HEK293T (cell line): ENCODE data around the gene TMEM209.
"Not testable (repeated sequence)": the region's sequence is repeated elsewhere in the genome, so short reads cannot be mapped to it uniquely, and the experiment has no call there.

Source experiments
- CTCF ChIA-PET: fragments of 350-600 bp; formaldehyde crosslinking; extraction: SDS; loops from one replicate; lab custom pipeline; 2021; ENCODE audit warnings: antibody characterized with exemption, inconsistent platforms; lab: Yijun Ruan, JAX
- POLR2A ChIA-PET: fragments of 350-600 bp; formaldehyde crosslinking; extraction: SDS; loops from one replicate; lab custom pipeline; 2020; ENCODE audit warnings: antibody characterized with exemption, inconsistent platforms; lab: Yijun Ruan, JAX
- DNase-seq: peaks from one replicate; pipeline ENCODE4 v3.0.0; 2012; ENCODE audit warnings: mixed read lengths; ENCODE audit errors: extremely low spot score
- ARNT ChIP-seq: fragments of 450-650 bp; IDR thresholded peaks from 2 replicates; pipeline ENCODE4 v1.6.1; 2017; ENCODE audit warnings: mild to moderate bottlenecking
- BHLHE40 ChIP-seq: fragments of 450-650 bp; IDR thresholded peaks from 2 replicates; pipeline ENCODE4 v1.6.1; 2016; ENCODE audit warnings: mild to moderate bottlenecking, moderate library complexity, borderline replicate concordance
- CTBP1 ChIP-seq: fragments of 450-650 bp; IDR thresholded peaks from 2 replicates; pipeline ENCODE4 v1.6.1; 2016; ENCODE audit warnings: borderline replicate concordance
- ELF4 ChIP-seq: fragments of 450-650 bp; IDR thresholded peaks from 2 replicates; pipeline ENCODE4 v1.6.1; 2017; ENCODE audit warnings: antibody characterized with exemption
- FOXA1 ChIP-seq: fragments of 450-650 bp; IDR thresholded peaks from 2 replicates; pipeline ENCODE4 v1.6.1; 2016; ENCODE audit warnings: mild to moderate bottlenecking
- FOXK2 ChIP-seq: fragments of 450-650 bp; IDR thresholded peaks from 2 replicates; pipeline ENCODE4 v1.6.1; 2016; ENCODE audit warnings: mild to moderate bottlenecking
- FOXM1 ChIP-seq: fragments of 450-650 bp; IDR thresholded peaks from 2 replicates; pipeline ENCODE4 v1.6.1; 2017; ENCODE audit warnings: mild to moderate bottlenecking, borderline replicate concordance
- HDGF ChIP-seq: fragments of 450-650 bp; IDR thresholded peaks from 2 replicates; pipeline ENCODE4 v1.6.1; 2017; ENCODE audit warnings: antibody characterized with exemption, borderline replicate concordance
- L3MBTL2 ChIP-seq: fragments of 450-650 bp; conservative IDR thresholded peaks from 2 replicates; pipeline ENCODE4 v1.6.1; 2016; ENCODE audit warnings: mild to moderate bottlenecking
- LEF1 ChIP-seq: fragments of 450-650 bp; IDR thresholded peaks from 2 replicates; pipeline ENCODE4 v1.6.1; 2017; ENCODE audit warnings: mild to moderate bottlenecking, borderline replicate concordance
- NFRKB ChIP-seq: fragments of 450-650 bp; IDR thresholded peaks from 2 replicates; pipeline ENCODE4 v1.6.1; 2016; ENCODE audit warnings: mild to moderate bottlenecking, moderate library complexity
- SP1 ChIP-seq: fragments of 450-650 bp; IDR thresholded peaks from 2 replicates; pipeline ENCODE4 v1.6.1; 2017
- SUZ12 ChIP-seq: fragments of 450-650 bp; IDR thresholded peaks from 2 replicates; pipeline ENCODE4 v1.6.1; 2016; ENCODE audit warnings: mild to moderate bottlenecking
- TARDBP ChIP-seq: fragments of 450-650 bp; IDR thresholded peaks from 2 replicates; pipeline ENCODE4 v1.6.1; 2016
- ZNF384 ChIP-seq: fragments of 450-650 bp; IDR thresholded peaks from 2 replicates; pipeline ENCODE4 v1.6.1; 2016
- TF ChIP-seq, protein P1 (sequence below): fragments of 450-650 bp; IDR thresholded peaks from 2 replicates; pipeline ENCODE4 v1.6.1; 2016

Gene TMEM209

DNA sequence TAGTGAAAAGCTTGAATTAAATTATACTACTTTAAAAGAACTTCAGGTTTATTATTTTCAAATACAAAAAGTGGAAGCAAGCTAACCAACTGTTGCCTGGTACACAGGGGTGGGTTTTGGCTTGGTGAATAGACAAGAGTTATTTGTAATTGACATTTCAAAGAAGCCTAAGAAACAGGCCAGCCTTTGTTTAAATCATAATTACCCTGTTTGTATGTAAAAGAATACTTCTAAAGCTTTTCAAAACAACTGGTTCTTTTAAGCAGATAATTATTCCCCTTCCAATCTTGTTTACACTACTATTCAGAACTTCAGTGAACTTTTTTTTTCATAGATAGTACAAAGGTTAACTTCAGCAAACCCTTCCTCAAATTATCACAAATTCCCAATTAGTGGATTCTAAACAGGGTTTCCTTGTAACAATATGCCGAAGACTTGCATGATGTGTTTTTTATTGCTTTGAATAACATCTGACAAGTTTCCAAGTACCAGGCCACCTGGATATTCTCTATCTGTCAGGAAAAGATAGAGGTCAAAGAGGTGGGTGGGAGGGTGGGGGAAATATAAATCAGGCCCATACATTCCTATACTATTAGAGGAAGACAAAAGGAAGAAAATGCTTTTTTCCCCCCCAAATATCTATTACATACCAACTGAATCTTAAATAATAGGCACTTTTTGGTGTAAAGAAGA is 22.8 kb upstream of the TMEM209 start:
- DNase-seq = no peak
- TF ChIP-seq ARNT = no peak
- TF ChIP-seq FOXA1 = no peak
- no peak for TF ChIP-seq FOXK2
- TF ChIP-seq LEF1 = no peak
- TF ChIP-seq CTBP1 = no peak
- no peak for TF ChIP-seq L3MBTL2
- TF ChIP-seq ELF4 = no peak
- no peak for TF ChIP-seq SUZ12
- no peak for TF ChIP-seq NFRKB
- TF ChIP-seq, protein P1, sequence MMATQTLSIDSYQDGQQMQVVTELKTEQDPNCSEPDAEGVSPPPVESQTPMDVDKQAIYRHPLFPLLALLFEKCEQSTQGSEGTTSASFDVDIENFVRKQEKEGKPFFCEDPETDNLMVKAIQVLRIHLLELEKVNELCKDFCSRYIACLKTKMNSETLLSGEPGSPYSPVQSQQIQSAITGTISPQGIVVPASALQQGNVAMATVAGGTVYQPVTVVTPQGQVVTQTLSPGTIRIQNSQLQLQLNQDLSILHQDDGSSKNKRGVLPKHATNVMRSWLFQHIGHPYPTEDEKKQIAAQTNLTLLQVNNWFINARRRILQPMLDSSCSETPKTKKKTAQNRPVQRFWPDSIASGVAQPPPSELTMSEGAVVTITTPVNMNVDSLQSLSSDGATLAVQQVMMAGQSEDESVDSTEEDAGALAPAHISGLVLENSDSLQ = no peak
- no peak for TF ChIP-seq FOXM1
- TF ChIP-seq BHLHE40 = no peak
- TF ChIP-seq TARDBP = no peak
- TF ChIP-seq SP1 = no peak
- TF ChIP-seq HDGF = no peak
- TF ChIP-seq ZNF384 = no peak
- ChIA-PET CTCF (no interaction called here), POLR2A (interaction anchor here (1.2 kb wide), 1 partner anchor 23 kb away, joined by 3 read pairs; the partner anchor contains the start of gene TMEM209)

DNA sequence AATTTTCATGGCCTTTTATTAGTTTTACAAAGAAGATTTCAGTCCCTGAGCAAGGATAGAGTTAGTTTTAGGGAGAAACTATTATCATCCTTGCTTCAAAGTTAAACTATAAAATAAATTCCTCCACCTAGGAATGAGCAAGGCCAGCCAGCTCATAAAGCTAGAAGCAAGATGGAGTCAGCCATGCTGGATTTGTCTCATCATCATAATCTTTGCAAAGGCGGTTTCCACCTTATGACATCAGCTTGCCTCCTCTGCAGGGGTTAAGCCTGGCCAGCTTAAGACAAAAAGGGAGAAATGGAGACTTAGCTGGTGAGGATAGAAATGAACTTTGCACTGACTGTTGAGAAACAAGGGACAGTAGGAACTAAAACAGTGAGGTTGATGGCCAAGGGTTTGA is 21.1 kb upstream of the TMEM209 start:
- ChIA-PET POLR2A (no interaction called here), CTCF (no interaction called here)
- DNase-seq = no peak
- TF ChIP-seq LEF1 (no peak), TARDBP (no peak), NFRKB (no peak), ELF4 (no peak), HDGF (no peak), FOXM1 (no peak), FOXK2 (no peak), BHLHE40 (no peak), ZNF384 (no peak)

DNA sequence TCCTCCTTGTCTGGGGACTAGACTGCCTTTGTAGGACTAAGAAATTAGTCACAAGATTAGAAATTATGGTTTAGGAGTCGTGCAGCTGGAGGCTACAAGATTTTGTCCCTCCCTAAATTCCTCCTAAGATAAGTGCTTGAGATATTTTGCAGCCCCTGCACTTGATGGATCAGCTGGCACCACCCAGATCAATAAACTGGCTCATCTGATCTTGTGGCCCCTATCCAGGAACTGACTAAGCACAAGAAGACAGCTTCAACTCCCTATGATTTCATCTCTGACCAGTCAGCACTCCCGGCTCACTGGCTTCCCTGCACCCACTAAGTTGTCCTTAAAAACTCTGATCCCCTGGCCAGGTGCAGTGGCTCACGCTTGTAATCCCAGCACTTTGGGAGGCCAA is 19.7 kb upstream of the TMEM209 start:
- DNase-seq, CTCF ChIA-PET, POLR2A ChIA-PET: not testable (repeated sequence)

DNA sequence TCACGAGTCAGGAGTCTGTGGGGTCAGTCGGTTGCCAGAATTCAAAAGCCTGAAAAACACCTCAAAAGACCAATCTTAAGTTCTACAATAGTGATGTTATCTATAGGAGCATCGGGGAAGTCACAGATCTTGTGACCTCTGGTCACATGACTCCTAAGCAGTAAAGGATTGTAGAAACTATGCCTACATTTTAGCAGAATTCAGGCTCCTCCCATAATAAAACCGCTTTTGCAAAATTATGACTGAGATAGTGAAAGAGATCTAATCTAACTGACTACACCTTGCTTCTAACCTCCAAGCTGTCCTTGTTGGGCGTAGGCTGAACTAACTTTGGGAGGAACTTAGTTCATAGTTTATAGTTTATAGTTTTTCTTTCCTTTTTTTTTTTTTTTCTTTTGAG is 19.0 kb upstream of the TMEM209 start:
- TF ChIP-seq HDGF (no peak), TARDBP (no peak), FOXK2 (no peak), FOXM1 (no peak), ELF4 (no peak), ZNF384 (no peak), LEF1 (no peak), SP1 (no peak), BHLHE40 (no peak), L3MBTL2 (no peak), CTBP1 (no peak), NFRKB (no peak), SUZ12 (no peak), ARNT (no peak), FOXA1 (no peak)
- TF ChIP-seq, protein P1 = no peak
- ChIA-PET CTCF (no interaction called here), POLR2A (no interaction called here)
- no peak for DNase-seq

DNA sequence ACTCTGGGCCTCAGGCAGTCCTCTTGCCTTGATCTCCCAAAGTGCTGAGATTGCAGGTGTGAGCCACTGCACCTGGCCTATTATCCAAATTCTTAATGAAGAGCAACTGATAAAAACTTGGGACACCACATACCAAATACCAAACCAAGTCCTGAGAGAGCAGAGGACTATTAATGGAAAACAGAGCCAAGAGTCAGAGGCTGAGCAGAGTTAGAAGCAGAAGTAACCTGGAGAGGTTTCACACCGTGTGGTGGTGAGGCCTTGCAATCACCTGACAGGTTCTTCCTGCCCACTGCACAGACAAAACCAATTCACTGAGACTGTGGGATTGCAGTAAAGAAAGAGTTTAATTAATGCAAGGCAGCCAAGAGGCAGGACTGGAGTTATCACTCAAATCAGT is 18.4 kb upstream of the TMEM209 start:
- TF ChIP-seq SUZ12 (no peak), FOXA1 (no peak), SP1 (no peak), L3MBTL2 (no peak), FOXM1 (no peak), HDGF (no peak), BHLHE40 (no peak), NFRKB (no peak), LEF1 (no peak), ZNF384 (no peak)
- TF ChIP-seq, protein P1 = no peak
- ChIA-PET POLR2A (interaction anchor here (1.4 kb wide), 1 partner anchor 18 kb away, joined by 4 read pairs; no protein-coding TSS in a partner anchor), CTCF (no interaction called here)
- no peak for DNase-seq

DNA sequence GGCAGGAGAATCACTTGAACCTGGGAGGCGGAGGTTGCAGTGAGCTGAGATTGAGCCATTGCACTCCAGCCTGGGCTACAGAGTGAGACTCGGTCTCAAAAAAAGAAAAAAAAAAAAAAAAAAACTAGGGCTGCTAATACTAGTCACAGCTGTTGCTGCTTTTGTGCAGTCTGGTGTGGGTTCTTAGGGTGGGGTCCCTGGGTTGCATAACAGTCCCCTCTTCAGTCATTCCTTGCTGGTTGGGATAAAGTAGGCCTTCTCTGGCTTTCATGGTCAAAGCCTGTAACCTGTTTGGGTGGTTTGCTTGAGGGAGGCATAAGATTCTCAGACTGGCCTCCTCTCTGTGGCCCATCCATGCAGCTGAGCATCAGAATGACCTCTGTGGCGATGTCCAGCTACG is 16.5 kb upstream of the TMEM209 start:
- POLR2A ChIA-PET = interaction anchor here (0.8 kb wide), 1 partner anchor 17 kb away, joined by 3 read pairs; the partner anchor contains the start of gene TMEM209
- no peak for DNase-seq
- TF ChIP-seq HDGF = no peak
- TF ChIP-seq SP1 = no peak
- no peak for TF ChIP-seq TARDBP
- no peak for TF ChIP-seq NFRKB
- no peak for TF ChIP-seq ARNT
- TF ChIP-seq L3MBTL2 = no peak
- TF ChIP-seq SUZ12 = no peak
- CTCF ChIA-PET = no interaction called here
